B cell (primary cell): ENCODE measurements around the gene CTNS. TPM values are rescaled to one million over a fixed set of nuclear protein-coding genes. Genes with fewer than 3 reads are reported as not detected.

ENCODE experiments used
- ATAC-seq: fragments of 200-7000 bp; cut with Tn5 transposase; one replicate; pipeline ENCODE4 v1.10.0; 2021; ENCODE audit warnings: low read depth, mild to moderate bottlenecking, moderate number of reproducible peaks, moderate library complexity
- CTCF ChIA-PET: fragments of 350-600 bp; sonication (Branson Sonifier 250); formaldehyde crosslinking; loops from one replicate; lab custom pipeline; 2021; ENCODE audit warnings: antibody characterized with exemption, inconsistent platforms; lab: Charles Lee
- POLR2A ChIA-PET: fragments of 350-600 bp; sonication (Branson Sonifier 250); formaldehyde crosslinking; loops from one replicate; lab custom pipeline; 2021; ENCODE audit warnings: antibody characterized with exemption; lab: Charles Lee
- DNase-seq: peaks from one replicate; pipeline ENCODE4 v3.0.0; 2013
- H2AFZ ChIP-seq: 2 replicates; pipeline ENCODE4 v1.6.1; 2012; ENCODE audit warnings: mild to moderate bottlenecking, low read depth, low read length; ENCODE audit not compliant: insufficient read depth, poor library complexity, severe bottlenecking
- H3K27ac ChIP-seq, 2 donors: 1 replicate in 1 of 2; 2 replicates in 1 of 2; pipeline ENCODE4 v1.5.1; 2012 to 2013; ENCODE audit warnings: low read length in 2 of 2, mild to moderate bottlenecking in 2 of 2, moderate library complexity in 1 of 2
- H3K27me3 ChIP-seq, 4 experiments: fragments of 200-600 bp in 1 of 4; sonication (generic) in 1 of 4; replicated peaks in 1 of 4; 1 replicate in 2 of 4; 2 replicates in 2 of 4; pipeline versions ENCODE4 v1.6.1 to v1.7.0; 2013 to 2016; ENCODE audit warnings: low read length in 3 of 4, mild to moderate bottlenecking in 2 of 4, mixed read lengths in 1 of 4, moderate library complexity in 1 of 4; ENCODE audit not compliant: insufficient read depth in 4 of 4, control insufficient read depth in 3 of 4; ENCODE audit errors: control extremely low read depth in 1 of 4
- H3K36me3 ChIP-seq, 2 experiments: replicated peaks in 1 of 2; 1 replicate in 1 of 2; 2 replicates in 1 of 2; pipeline versions ENCODE4 v1.6.1 to v1.7.1; 2013; ENCODE audit warnings: low read length in 1 of 2; ENCODE audit not compliant: insufficient read depth in 2 of 2, control insufficient read depth in 1 of 2; ENCODE audit errors: control extremely low read depth in 1 of 2, extremely low read depth in 1 of 2
- H3K4me1 ChIP-seq, 2 donors: fragments of 200-600 bp in 1 of 2; sonication (generic) in 1 of 2; 1 replicate in 1 of 2; 2 replicates in 1 of 2; pipeline versions ENCODE4 v1.5.1 to v1.6.1; 2013 to 2017; ENCODE audit warnings: low read length in 2 of 2; ENCODE audit not compliant: control insufficient read depth in 2 of 2, insufficient read depth in 2 of 2
- H3K4me2 ChIP-seq: replicated peaks from 2 replicates; pipeline ENCODE3; 2012; ENCODE audit warnings: mild to moderate bottlenecking, low read depth, low read length; ENCODE audit not compliant: poor library complexity, severe bottlenecking
- H3K4me3 ChIP-seq, 5 experiments: fragments of 200-600 bp in 1 of 5; sonication (generic) in 1 of 5; 1 replicate in 3 of 5; 2 replicates in 2 of 5; pipeline versions ENCODE4 v1.5.1 to v1.7.0; 2011 to 2016; ENCODE audit warnings: low read length in 4 of 5, mild to moderate bottlenecking in 4 of 5, low read depth in 2 of 5, control low read depth in 1 of 5, moderate library complexity in 1 of 5; ENCODE audit not compliant: insufficient read depth in 1 of 5; ENCODE audit errors: control extremely low read depth in 1 of 5, extremely low read depth in 1 of 5
- H3K79me2 ChIP-seq: fragments of 200-600 bp; sonication (generic); one replicate; pipeline ENCODE4 v1.6.0; 2016; ENCODE audit warnings: low read length; ENCODE audit not compliant: control insufficient read depth, insufficient read depth
- H3K9ac ChIP-seq: fragments of 200-600 bp; sonication (generic); 2 replicates; pipeline ENCODE4 v1.6.1; 2017; ENCODE audit warnings: mild to moderate bottlenecking, low read length, moderate library complexity
- H3K9me3 ChIP-seq, 3 donors: one replicate each; pipeline versions ENCODE4 v1.6.1 to v1.7.1; 2013; ENCODE audit warnings: low read length in 2 of 3; ENCODE audit not compliant: control insufficient read depth in 2 of 3, insufficient read depth in 1 of 3; ENCODE audit errors: control extremely low read depth in 1 of 3
- H4K20me1 ChIP-seq: 2 replicates; pipeline ENCODE4 v1.6.0; 2012; ENCODE audit warnings: mild to moderate bottlenecking, low read length; ENCODE audit not compliant: insufficient read depth, control insufficient read depth, poor library complexity, severe bottlenecking
- H3K27ac Mint-ChIP-seq: one replicate; pipeline ENCODE4 v1.8.0; 2021; ENCODE audit warnings: mixed read lengths
- H3K27me3 Mint-ChIP-seq: one replicate; pipeline ENCODE4 v1.8.0; 2021; ENCODE audit warnings: mixed read lengths
- H3K4me1 Mint-ChIP-seq: one replicate; pipeline ENCODE4 v1.8.0; 2021; ENCODE audit warnings: mixed read lengths
- H3K4me3 Mint-ChIP-seq: one replicate; pipeline ENCODE4 v1.8.0; 2021; ENCODE audit warnings: mixed read lengths
- H3K9me3 Mint-ChIP-seq: one replicate; pipeline ENCODE4 v1.8.0; 2022; ENCODE audit warnings: mixed read lengths; ENCODE audit not compliant: insufficient read depth
- EZH2 ChIP-seq: IDR thresholded peaks from 2 replicates; pipeline ENCODE4 v1.6.1; 2012; ENCODE audit warnings: borderline replicate concordance, low read depth, mild to moderate bottlenecking, moderate library complexity, low read length; ENCODE audit not compliant: insufficient read depth, poor library complexity, severe bottlenecking
- WGBS: methylation state at CpG from one replicate; pipeline ENCODE4 v1.1.5; 2013; ENCODE audit warnings: missing lambda C conversion rate; ENCODE audit not compliant: insufficient coverage; 5-methylcytosine and 5-hydroxymethylcytosine counted together
- intact Hi-C: fragments of 100-400 bp; cut with micrococcal nuclease; formaldehyde crosslinking; loops from one replicate; pipeline ENCODE4 v1.10.0; 2022
- polyA plus RNA-seq: library from polyadenylated mRNA; depleted of rRNA; stranded (reverse); fragments of >200 nt; gene quantifications from 2 replicates; pipeline ENCODE4 v1.2.3, GENCODE V29; 2012
- total RNA-seq, 2 donors: library from RNA; stranded (reverse); fragments of 120-200 nt in 1 of 2; gene quantifications; 1 replicate in 1 of 2; 2 replicates in 1 of 2; pipeline versions ENCODE4 v1.2.3 to v1.2.4, GENCODE V29; 2013 to 2022
- TF ChIP-seq, protein P1 (sequence below): fragments of 200-600 bp; IDR thresholded peaks from one replicate; pipeline ENCODE4 v1.8.0; 2022; ENCODE audit warnings: antibody characterized with exemption, mild to moderate bottlenecking

The CTNS gene
- total and polyA plus RNA-seq, 2 donors (not counting 1 experiment from before 2014, with no cell fraction given) = 11.6 to 24.7 TPM

DNA sequence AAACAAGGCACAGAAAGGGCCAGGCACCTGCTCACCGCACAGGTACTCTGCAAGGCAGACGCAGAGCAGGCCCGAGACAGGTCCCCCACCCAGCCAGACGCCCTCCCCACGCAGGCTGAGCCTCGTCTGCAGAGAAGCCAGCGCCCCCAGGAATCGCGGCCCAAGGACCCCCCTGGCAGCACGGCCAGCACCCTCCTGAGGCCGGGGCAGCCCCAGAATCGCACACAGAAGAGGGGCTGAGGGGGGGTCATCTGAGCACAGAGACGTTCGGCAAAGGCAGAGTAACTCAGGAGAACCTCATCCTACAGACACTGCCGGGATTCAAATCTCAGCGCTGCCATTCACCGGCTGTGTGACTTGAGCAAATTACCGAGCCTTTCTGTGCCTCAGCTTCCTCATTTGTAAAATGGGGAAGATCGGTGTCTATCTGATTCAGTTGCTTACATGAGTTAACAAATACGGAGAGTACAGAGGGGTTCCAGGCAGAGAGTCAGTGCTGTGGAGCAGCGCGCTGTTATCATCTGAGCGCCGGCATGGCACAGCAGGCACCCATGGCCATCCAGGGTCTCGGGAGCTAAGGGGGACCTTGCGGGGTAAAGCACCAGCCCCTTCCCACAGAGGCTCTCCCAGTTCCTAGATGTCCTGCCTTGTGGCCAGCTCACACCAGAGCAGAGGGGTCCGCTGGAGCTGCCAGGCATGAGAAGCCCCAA is 42.4 kb downstream of the CTNS start:
- intact Hi-C loops = no loop called here
- H3K27ac ChIP-seq = no peak overlapping the region
- ChIA-PET CTCF (interaction anchor here (0.6 to 3.0 kb wide), 10 partner anchors 13 to 148 kb away, joined by 3 to 18 read pairs (median 4); partner anchors contain the start of gene HASPIN), POLR2A (interaction anchor here (0.6 to 0.7 kb wide), 2 partner anchors 33 to 50 kb away, joined by 3 read pairs; no protein-coding TSS in a partner anchor)
- H3K9ac ChIP-seq = no peak overlapping the region
- DNase-seq (no peak), ATAC-seq (no peak)
- H3K4me1 Mint-ChIP-seq = peaks cover 31% of the 10 kb centered on the region
- H3K27ac Mint-ChIP-seq = peak overlapping the region; percentile 50
- no peak overlapping the region for H3K4me3 ChIP-seq
- peaks cover 0 to 63% of the 10 kb centered on the region in 2 experiments for H3K36me3 ChIP-seq
- H3K9me3 Mint-ChIP-seq = no peaks in the 10 kb centered on the region
- no peak overlapping the region for H2AFZ ChIP-seq
- no peaks in the 10 kb centered on the region for H3K27me3 Mint-ChIP-seq
- 89% methylated on average over 19 of the region's 27 CpGs for WGBS
- peaks cover 29% of the 10 kb centered on the region for H3K79me2 ChIP-seq
- H3K9me3 ChIP-seq = peaks cover 0 to 4% (median 0%) of the 10 kb centered on the region in 3 donors
- H3K27me3 ChIP-seq = no peaks in the 10 kb centered on the region
- peaks cover 71% of the 10 kb centered on the region for H4K20me1 ChIP-seq
- no peak overlapping the region for H3K4me2 ChIP-seq
- H3K4me1 ChIP-seq = peaks cover 9 to 32% of the 10 kb centered on the region in 2 donors
- no peak overlapping the region for H3K4me3 Mint-ChIP-seq
- TF ChIP-seq EZH2 = no peak
- TF ChIP-seq, protein P1, sequence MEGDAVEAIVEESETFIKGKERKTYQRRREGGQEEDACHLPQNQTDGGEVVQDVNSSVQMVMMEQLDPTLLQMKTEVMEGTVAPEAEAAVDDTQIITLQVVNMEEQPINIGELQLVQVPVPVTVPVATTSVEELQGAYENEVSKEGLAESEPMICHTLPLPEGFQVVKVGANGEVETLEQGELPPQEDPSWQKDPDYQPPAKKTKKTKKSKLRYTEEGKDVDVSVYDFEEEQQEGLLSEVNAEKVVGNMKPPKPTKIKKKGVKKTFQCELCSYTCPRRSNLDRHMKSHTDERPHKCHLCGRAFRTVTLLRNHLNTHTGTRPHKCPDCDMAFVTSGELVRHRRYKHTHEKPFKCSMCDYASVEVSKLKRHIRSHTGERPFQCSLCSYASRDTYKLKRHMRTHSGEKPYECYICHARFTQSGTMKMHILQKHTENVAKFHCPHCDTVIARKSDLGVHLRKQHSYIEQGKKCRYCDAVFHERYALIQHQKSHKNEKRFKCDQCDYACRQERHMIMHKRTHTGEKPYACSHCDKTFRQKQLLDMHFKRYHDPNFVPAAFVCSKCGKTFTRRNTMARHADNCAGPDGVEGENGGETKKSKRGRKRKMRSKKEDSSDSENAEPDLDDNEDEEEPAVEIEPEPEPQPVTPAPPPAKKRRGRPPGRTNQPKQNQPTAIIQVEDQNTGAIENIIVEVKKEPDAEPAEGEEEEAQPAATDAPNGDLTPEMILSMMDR = no peak
